HEK293T (cell line): ENCODE results near the gene VAV3.

Experiments
- ARNT ChIP-seq: fragments of 450-650 bp; IDR thresholded peaks from 2 replicates; pipeline ENCODE4 v1.6.1; 2017; ENCODE audit warnings: mild to moderate bottlenecking
- FOXA1 ChIP-seq: fragments of 450-650 bp; IDR thresholded peaks from 2 replicates; pipeline ENCODE4 v1.6.1; 2016; ENCODE audit warnings: mild to moderate bottlenecking
- FOXK2 ChIP-seq: fragments of 450-650 bp; IDR thresholded peaks from 2 replicates; pipeline ENCODE4 v1.6.1; 2016; ENCODE audit warnings: mild to moderate bottlenecking
- FOXM1 ChIP-seq: fragments of 450-650 bp; IDR thresholded peaks from 2 replicates; pipeline ENCODE4 v1.6.1; 2017; ENCODE audit warnings: mild to moderate bottlenecking, borderline replicate concordance
- HDGF ChIP-seq: fragments of 450-650 bp; IDR thresholded peaks from 2 replicates; pipeline ENCODE4 v1.6.1; 2017; ENCODE audit warnings: antibody characterized with exemption, borderline replicate concordance
- SP1 ChIP-seq: fragments of 450-650 bp; IDR thresholded peaks from 2 replicates; pipeline ENCODE4 v1.6.1; 2017
- ZNF384 ChIP-seq: fragments of 450-650 bp; IDR thresholded peaks from 2 replicates; pipeline ENCODE4 v1.6.1; 2016

GRCh38 chr1:107552781-107553180 lies 412.2 kb downstream of the VAV3 start:
- TF ChIP-seq FOXK2 (no peak), FOXA1 (no peak), FOXM1 (no peak), SP1 (no peak), ARNT (no peak), HDGF (no peak), ZNF384 (no peak)
